H1 (cell line): ENCODE results near the gene KCNAB2. TPM values are rescaled to one million over a fixed set of nuclear protein-coding genes. Genes with fewer than 3 reads are reported as not detected.

Experiments
- CTCF ChIA-PET: fragments of 300-600 bp; sonication (Branson Sonifier 250); formaldehyde crosslinking; loops from one replicate; lab custom pipeline; 2021; ENCODE audit not compliant: partially characterized antibody; lab: Charles Lee
- POLR2A ChIA-PET: fragments of 300-600 bp; sonication (Branson Sonifier 250); formaldehyde crosslinking; loops from one replicate; lab custom pipeline; 2021; ENCODE audit warnings: inconsistent platforms; ENCODE audit not compliant: partially characterized antibody; lab: Charles Lee
- DNase-seq, 2 experiments: peaks; one replicate each; pipeline versions ENCODE4 v3.0.0 to v3.0.0-alpha.2; 2010 to 2022; ENCODE audit warnings: low spot score in 2 of 2, low read depth in 1 of 2, mixed read lengths in 1 of 2
- FAIRE-seq: peaks from 2 replicates; lab custom pipeline; 2011; peaks lifted over from hg19 to GRCh38; lab: Jason Lieb, UNC
- H2AFZ ChIP-seq: 2 replicates; pipeline ENCODE4 v1.8.1; 2012; ENCODE audit warnings: low read length, inconsistent platforms
- H2AK5ac ChIP-seq: 2 replicates; pipeline ENCODE4 v1.6.1; 2013; ENCODE audit warnings: low read depth, low read length
- H2BK120ac ChIP-seq: replicated peaks from 2 replicates; pipeline ENCODE3; 2013; ENCODE audit warnings: low read depth, low read length, inconsistent platforms
- H2BK12ac ChIP-seq: 2 replicates; pipeline ENCODE4 v1.6.1; 2013; ENCODE audit warnings: low read depth, low read length
- H2BK15ac ChIP-seq: 2 replicates; pipeline ENCODE4 v1.6.1; 2013; ENCODE audit warnings: low read length
- H2BK20ac ChIP-seq: 2 replicates; pipeline ENCODE4 v1.6.1; 2013; ENCODE audit warnings: low read length
- H2BK5ac ChIP-seq: 2 replicates; pipeline ENCODE4 v1.6.1; 2013; ENCODE audit warnings: low read depth, low read length
- H3K14ac ChIP-seq: 2 replicates; pipeline ENCODE4 v1.6.1; 2013; ENCODE audit warnings: inconsistent platforms; ENCODE audit not compliant: insufficient read length
- H3K18ac ChIP-seq: 2 replicates; pipeline ENCODE4 v1.6.1; 2013; ENCODE audit warnings: low read length; ENCODE audit errors: extremely low read depth
- H3K23ac ChIP-seq: 2 replicates; pipeline ENCODE4 v1.6.1; 2013; ENCODE audit warnings: inconsistent platforms; ENCODE audit not compliant: insufficient read length
- H3K23me2 ChIP-seq: 2 replicates; pipeline ENCODE4 v1.6.1; 2013; ENCODE audit warnings: low read depth, low read length
- H3K27ac ChIP-seq: 2 replicates; pipeline ENCODE4 v1.6.1; 2011; ENCODE audit warnings: low read depth, low read length, inconsistent platforms
- H3K27me3 ChIP-seq, 4 experiments: replicated peaks in 1 of 4; 1 replicate in 1 of 4; 2 replicates in 3 of 4; pipeline versions ENCODE4 v1.6.1 to v1.8.1; 2011 to 2013; ENCODE audit warnings: low read length in 3 of 4, mild to moderate bottlenecking in 3 of 4, inconsistent platforms in 2 of 4, mixed read lengths in 2 of 4, moderate library complexity in 1 of 4; ENCODE audit not compliant: control insufficient read depth in 3 of 4, insufficient read depth in 3 of 4; ENCODE audit errors: extremely low read depth in 1 of 4
- H3K36me3 ChIP-seq, 4 experiments: 2 replicates each; pipeline versions ENCODE4 v1.6.1 to v1.8.1; 2011 to 2013; ENCODE audit warnings: mild to moderate bottlenecking in 4 of 4, low read length in 3 of 4, moderate library complexity in 2 of 4, control low read depth in 1 of 4, inconsistent platforms in 1 of 4; ENCODE audit not compliant: insufficient read depth in 4 of 4, control insufficient read depth in 2 of 4
- H3K4ac ChIP-seq: replicated peaks from 2 replicates; pipeline ENCODE3; 2013; ENCODE audit warnings: low read length, low read depth, mixed read lengths, inconsistent platforms; ENCODE audit not compliant: insufficient read length
- H3K4me1 ChIP-seq, 4 experiments: replicated peaks in 1 of 4; 1 replicate in 1 of 4; 2 replicates in 3 of 4; pipeline versions ENCODE4 v1.6.1 to v1.8.1; 2011 to 2013; ENCODE audit warnings: low read length in 3 of 4, inconsistent platforms in 2 of 4, mixed read lengths in 1 of 4; ENCODE audit not compliant: insufficient read depth in 4 of 4, control insufficient read depth in 3 of 4
- H3K4me2 ChIP-seq, 2 experiments: 2 replicates each; pipeline versions ENCODE4 v1.6.1 to v1.8.1; 2011 to 2013; ENCODE audit warnings: low read depth in 2 of 2, low read length in 2 of 2, control low read depth in 1 of 2, inconsistent platforms in 1 of 2, mild to moderate bottlenecking in 1 of 2; ENCODE audit not compliant: insufficient read depth in 1 of 2
- H3K4me3 ChIP-seq, 4 experiments: fragments of 200-600, 300-600 bp in 1 of 4; sonication (generic), shearing (Covaris generic), sonication (Bioruptor Twin) in 1 of 4; 2 replicates each; pipeline versions ENCODE4 v1.5.1 to v1.8.1; 2011 to 2016; ENCODE audit warnings: low read length in 4 of 4, low read depth in 3 of 4, control low read depth in 2 of 4, inconsistent platforms in 2 of 4, mild to moderate bottlenecking in 2 of 4, mixed read lengths in 1 of 4, moderate library complexity in 1 of 4; ENCODE audit not compliant: insufficient read depth in 2 of 4; ENCODE audit errors: extremely low read depth in 1 of 4
- H3K56ac ChIP-seq: replicated peaks from 2 replicates; pipeline ENCODE3; 2013; ENCODE audit warnings: low read depth, mild to moderate bottlenecking, mixed read lengths, low read length, inconsistent platforms; ENCODE audit not compliant: insufficient read length
- H3K79me1 ChIP-seq: 2 replicates; pipeline ENCODE4 v1.6.1; 2013; ENCODE audit warnings: low read depth, low read length, control low read depth
- H3K79me2 ChIP-seq, 2 experiments: 2 replicates each; pipeline versions ENCODE4 v1.6.1 to v1.8.1; 2012 to 2013; ENCODE audit warnings: low read length in 2 of 2, mild to moderate bottlenecking in 2 of 2, inconsistent platforms in 1 of 2; ENCODE audit not compliant: insufficient read depth in 2 of 2, control insufficient read depth in 1 of 2
- H3K9ac ChIP-seq, 4 experiments: replicated peaks in 1 of 4; 1 replicate in 1 of 4; 2 replicates in 3 of 4; pipeline versions ENCODE4 v1.6.1 to v1.8.1; 2011 to 2013; ENCODE audit warnings: low read depth in 3 of 4, low read length in 3 of 4, control low read depth in 2 of 4, mild to moderate bottlenecking in 2 of 4, moderate library complexity in 2 of 4, inconsistent platforms in 1 of 4; ENCODE audit errors: extremely low read depth in 1 of 4
- H3K9me3 ChIP-seq, 2 experiments: 2 replicates each; pipeline versions ENCODE4 v1.6.1 to v1.8.1; 2012 to 2013; ENCODE audit warnings: mild to moderate bottlenecking in 2 of 2, moderate library complexity in 2 of 2, control low read depth in 1 of 2, inconsistent platforms in 1 of 2, low read depth in 1 of 2, low read length in 1 of 2, mixed read lengths in 1 of 2; ENCODE audit not compliant: insufficient read depth in 2 of 2
- H4K20me1 ChIP-seq, 2 experiments: replicated peaks in 1 of 2; 2 replicates each; pipeline versions ENCODE3 to v1.8.1; 2011 to 2013; ENCODE audit warnings: inconsistent platforms in 2 of 2, low read length in 2 of 2, mild to moderate bottlenecking in 1 of 2; ENCODE audit not compliant: insufficient read depth in 2 of 2, control insufficient read depth in 1 of 2
- H4K5ac ChIP-seq: 2 replicates; pipeline ENCODE4 v1.6.1; 2013; ENCODE audit warnings: low read length, low read depth, mixed read lengths, inconsistent platforms; ENCODE audit not compliant: insufficient read length
- H4K8ac ChIP-seq: 2 replicates; pipeline ENCODE4 v1.8.0; 2013; ENCODE audit warnings: mild to moderate bottlenecking, moderate library complexity, low read length, inconsistent platforms; ENCODE audit not compliant: insufficient read depth; ENCODE audit errors: extremely low read depth
- H4K91ac ChIP-seq: replicated peaks from 2 replicates; pipeline ENCODE3; 2013; ENCODE audit warnings: low read length, mixed read lengths, inconsistent platforms; ENCODE audit not compliant: insufficient read length
- CTBP2 ChIP-seq: IDR thresholded peaks from 2 replicates; pipeline ENCODE4 v1.7.0; 2011; ENCODE audit warnings: borderline replicate concordance, mild to moderate bottlenecking, moderate library complexity, mixed read lengths, low read length; ENCODE audit not compliant: insufficient read depth, insufficient read length
- EGR1 ChIP-seq: IDR thresholded peaks from 2 replicates; pipeline ENCODE4 v1.6.1; 2011; ENCODE audit warnings: low read depth, low read length, borderline replicate concordance
- GTF2F1 ChIP-seq: IDR thresholded peaks from 2 replicates; pipeline ENCODE4 v1.6.1; 2012; ENCODE audit warnings: low read depth, low read length, improper control_type of control experiment, borderline replicate concordance
- KDM4A ChIP-seq: IDR thresholded peaks from one replicate; pipeline ENCODE4 v1.7.1; 2012; ENCODE audit warnings: low read depth, mild to moderate bottlenecking, moderate library complexity, low read length, inconsistent platforms; ENCODE audit not compliant: severe bottlenecking
- MAFK ChIP-seq: IDR thresholded peaks from 2 replicates; pipeline ENCODE4 v1.6.1; 2012; ENCODE audit warnings: low read depth, mild to moderate bottlenecking, improper control_type of control experiment, low read length
- POLR2AphosphoS5 ChIP-seq: IDR thresholded peaks from 2 replicates; pipeline ENCODE4 v1.6.1; 2011; ENCODE audit warnings: low read depth, low read length
- RBBP5 ChIP-seq: IDR thresholded peaks from 2 replicates; pipeline ENCODE4 v1.7.1; 2012; ENCODE audit warnings: low read depth, mild to moderate bottlenecking, inconsistent platforms, low read length, moderate library complexity, borderline replicate concordance
- RXRA ChIP-seq: IDR thresholded peaks from 2 replicates; pipeline ENCODE4 v1.6.1; 2011; ENCODE audit warnings: low read depth, mild to moderate bottlenecking, low read length, moderate library complexity; ENCODE audit not compliant: insufficient read depth
- SP1 ChIP-seq: IDR thresholded peaks from 2 replicates; pipeline ENCODE4 v1.6.1; 2011; ENCODE audit warnings: low read depth, low read length
- SRF ChIP-seq: IDR thresholded peaks from 2 replicates; pipeline ENCODE4 v1.6.1; 2011; ENCODE audit warnings: mild to moderate bottlenecking, low read depth, low read length, moderate library complexity
- TAF1 ChIP-seq: IDR thresholded peaks from 2 replicates; pipeline ENCODE4 v1.6.1; 2011; ENCODE audit warnings: mild to moderate bottlenecking, low read depth, low read length
- TBP ChIP-seq: IDR thresholded peaks from 2 replicates; pipeline ENCODE4 v1.6.1; 2011; ENCODE audit warnings: low read depth, low read length, improper control_type of control experiment
- ZNF274 ChIP-seq: IDR thresholded peaks from 2 replicates; pipeline ENCODE4 v1.7.0; 2012; ENCODE audit warnings: low read length, borderline replicate concordance; ENCODE audit errors: extremely low read depth
- WGBS, 2 experiments: shearing (Covaris generic) in 1 of 2; methylation state at CpG; one replicate each; pipeline versions ENCODE4 v1.1.6 to v1.1.7; 2013 to 2015; ENCODE audit warnings: low lambda C conversion rate in 2 of 2, mixed read lengths in 2 of 2, inconsistent platforms in 1 of 2, low coverage in 1 of 2, missing lambda C conversion rate in 1 of 2; ENCODE audit not compliant: insufficient replicate concordance in 2 of 2, insufficient coverage in 1 of 2, insufficient read length in 1 of 2; ENCODE audit errors: extremely low coverage in 1 of 2, missing lambda C conversion rate in 1 of 2; 5-methylcytosine and 5-hydroxymethylcytosine counted together
- polyA plus RNA-seq, 7 experiments: library from polyadenylated mRNA; depleted of rRNA in 3 of 7; stranded (reverse) in 5 of 7; unstranded in 2 of 7; fragments of >200 nt in 5 of 7; fragments of 200-250 nt in 2 of 7; gene quantifications; 1 replicate in 5 of 7; 2 replicates in 1 of 7; 4 replicates in 1 of 7; pipeline versions ENCODE4 v1.2.1 to v1.2.3, GENCODE V29; 2011 to 2013; ENCODE audit warnings: missing spikeins in 2 of 7, mixed read lengths in 2 of 7
- total RNA-seq: library from RNA; stranded (reverse); fragmentation: NEBNext Ultra II Directional; extraction: Animal tissue kit (Norgen Biotek cat#: 25700); gene quantifications from 2 replicates; pipeline ENCODE4 v1.2.1, GENCODE V29; 2021

The KCNAB2 gene
- total and polyA plus RNA-seq, 2 of the 8 experiments (the other 6 are each of a cell fraction or from before 2014, with no cell fraction given): 4.5 to 7.0 TPM

GRCh38 chr1:6090996-6091822 is 45.5 kb downstream of the KCNAB2 start:
- Histone ChIP-seq H3K23me2 (no peaks in the 10 kb centered on the region; the same call in 1 of the 2 replicates), H2BK12ac (no peak overlapping the region), H3K4me2 (no peak overlapping the region), H3K4me1 (no peaks in the 10 kb centered on the region), H2BK120ac (no peak overlapping the region), H2BK5ac (no peak overlapping the region), H3K4ac (no peak overlapping the region), H3K79me1 (no peaks in the 10 kb centered on the region), H3K27me3 (no peaks in the 10 kb centered on the region), H3K18ac (no peak overlapping the region), H3K27ac (no peak overlapping the region), H2BK15ac (no peak overlapping the region), H3K56ac (no peak overlapping the region), H3K14ac (no peak overlapping the region), H2AFZ (no peak overlapping the region), H3K4me3 (no peak overlapping the region), H2BK20ac (no peak overlapping the region), H4K20me1 (peaks cover 0 to 1% of the 10 kb centered on the region in 2 experiments), H2AK5ac (no peak overlapping the region), H3K9me3 (no peaks in the 10 kb centered on the region), H3K23ac (no peak overlapping the region), H3K9ac (no peak overlapping the region), H4K8ac (no peak overlapping the region), H4K91ac (no peak overlapping the region), H3K36me3 (no peaks in the 10 kb centered on the region), H3K79me2 (no peaks in the 10 kb centered on the region), H4K5ac (no peak overlapping the region)
- 93% methylated on average over 21 of the region's 25 CpGs; no CpG with 5 or more reads in 1 of the 2 experiments for WGBS, 2 experiments
- CTCF ChIA-PET: interaction anchor here (1.1 to 4.7 kb wide), 5 partner anchors 9 to 426 kb away, joined by 3 to 19 read pairs (median 4); no protein-coding TSS in a partner anchor
- FAIRE-seq (no peak), DNase-seq (no peak)
- POLR2A ChIA-PET: no interaction called here
- TF ChIP-seq POLR2AphosphoS5 (no peak), EGR1 (no peak), ZNF274 (no peak), SP1 (no peak), RBBP5 (no peak), CTBP2 (no peak), TBP (no peak), SRF (no peak), MAFK (no peak), RXRA (no peak), GTF2F1 (no peak), TAF1 (no peak), KDM4A (no peak)
